Subcutaneous abdominal adipose tissue (tissue), 5 donors: Measurements from ENCODE around the gene SCARB1.
"Not testable (repeated sequence)": the region's sequence is repeated elsewhere in the genome, so short reads cannot be mapped to it uniquely, and the experiment has no call there.

ENCODE experiments used
- H3K27ac ChIP-seq: one replicate; pipeline ENCODE4 v1.7.0; 2013; ENCODE audit warnings: low read depth, mild to moderate bottlenecking, inconsistent platforms, low read length, moderate library complexity
- H3K27me3 ChIP-seq, 5 donors: one replicate each; pipeline ENCODE4 v1.7.0; 2013; ENCODE audit warnings: low read length in 5 of 5, inconsistent platforms in 1 of 5; ENCODE audit not compliant: control insufficient read depth in 5 of 5, insufficient read depth in 4 of 5
- H3K36me3 ChIP-seq, 5 donors: one replicate each; pipeline ENCODE4 v1.7.0; 2013; ENCODE audit warnings: low read length in 5 of 5; ENCODE audit not compliant: control insufficient read depth in 5 of 5, insufficient read depth in 5 of 5
- H3K4me1 ChIP-seq, 5 donors: one replicate each; pipeline ENCODE4 v1.7.0; 2013; ENCODE audit warnings: low read length in 5 of 5, mild to moderate bottlenecking in 3 of 5, moderate library complexity in 1 of 5; ENCODE audit not compliant: control insufficient read depth in 5 of 5, insufficient read depth in 5 of 5
- H3K4me3 ChIP-seq, 5 donors: one replicate each; pipeline ENCODE4 v1.7.0; 2013; ENCODE audit warnings: low read length in 5 of 5, low read depth in 1 of 5
- H3K9ac ChIP-seq, 5 donors: one replicate each; pipeline ENCODE4 v1.7.0; 2013; ENCODE audit warnings: low read length in 5 of 5, mild to moderate bottlenecking in 4 of 5, moderate library complexity in 3 of 5
- H3K9me3 ChIP-seq, 5 donors: one replicate each; pipeline ENCODE4 v1.7.0; 2013; ENCODE audit warnings: low read length in 5 of 5; ENCODE audit not compliant: control insufficient read depth in 5 of 5
- donor health status: healthy.
- donor health status: healthy.
- donor health status: healthy.
- donor health status: healthy.
- donor health status: healthy.

SCARB1 gene

GRCh38 chr12:124901003-124901402, 37.3 kb upstream of the SCARB1 start:
- peaks cover 3 to 28% (median 22%) of the 10 kb centered on the region in 5 donors for H3K4me1 ChIP-seq
- H3K9me3 ChIP-seq = no peaks in the 10 kb centered on the region
- no peaks in the 10 kb centered on the region for H3K36me3 ChIP-seq
- no peak overlapping the region for H3K27ac ChIP-seq
- H3K4me3 ChIP-seq = no peak overlapping the region
- no peak overlapping the region for H3K9ac ChIP-seq
- no peaks in the 10 kb centered on the region for H3K27me3 ChIP-seq

DNA sequence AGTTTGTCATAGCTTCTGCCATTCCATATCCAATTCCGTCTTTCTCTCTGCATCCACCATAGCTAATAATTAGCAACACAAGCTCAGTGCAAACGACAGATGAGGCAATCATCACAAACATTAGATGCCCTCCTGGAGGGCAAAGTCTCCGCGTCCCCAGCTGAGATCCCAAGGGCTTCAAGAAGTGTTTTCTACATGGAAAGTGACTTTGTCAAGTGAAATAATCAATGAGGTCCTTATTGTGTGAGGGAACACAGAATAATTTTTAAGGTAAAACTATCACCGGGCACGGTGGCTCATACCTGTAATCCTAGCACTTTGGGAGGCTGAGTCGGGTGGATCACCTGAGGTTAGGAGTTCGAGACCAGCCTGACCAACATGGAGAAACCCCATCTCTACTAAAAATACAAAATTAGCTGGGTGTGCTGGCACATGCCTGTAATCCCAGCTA, 36.7 kb upstream of the SCARB1 start:
- H3K4me1 ChIP-seq = peaks cover 3 to 27% (median 21%) of the 10 kb centered on the region in 5 donors
- not testable (repeated sequence) for H3K4me3 ChIP-seq, H3K27ac ChIP-seq, H3K36me3 ChIP-seq, H3K9ac ChIP-seq, H3K27me3 ChIP-seq, H3K9me3 ChIP-seq

DNA sequence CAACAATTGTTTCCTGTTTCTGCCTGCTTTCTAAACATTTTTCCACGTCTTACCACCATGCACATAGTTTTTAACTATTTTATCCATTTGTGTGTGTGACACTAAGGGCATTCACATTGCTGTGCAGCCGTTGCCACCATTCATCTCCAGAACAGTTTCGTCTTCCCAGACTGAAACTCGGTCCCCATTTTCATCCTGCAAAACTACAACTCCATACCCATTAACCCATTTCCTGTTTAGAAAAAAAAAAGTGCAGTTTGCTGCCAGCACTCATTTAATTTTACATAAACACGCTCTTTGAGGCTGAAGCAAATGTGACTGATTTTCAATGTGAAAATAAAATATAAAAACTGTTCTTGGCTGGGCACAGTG, 35.2 kb upstream of the SCARB1 start:
- peak overlapping the region in 2 of 5 donors; percentile 6 to 7 for H3K4me3 ChIP-seq
- H3K36me3 ChIP-seq = no peaks in the 10 kb centered on the region
- no peaks in the 10 kb centered on the region for H3K9me3 ChIP-seq
- no peaks in the 10 kb centered on the region for H3K27me3 ChIP-seq
- H3K9ac ChIP-seq = no peak overlapping the region
- H3K4me1 ChIP-seq = peaks cover 0 to 15% (median 9%) of the 10 kb centered on the region in 5 donors
- H3K27ac ChIP-seq = no peak overlapping the region

- no peaks in the 10 kb centered on the region for H3K36me3 ChIP-seq
- no peaks in the 10 kb centered on the region for H3K9me3 ChIP-seq
- peak overlapping the region in 1 of 5 donors; percentile 6 for H3K4me3 ChIP-seq
- no peak overlapping the region for H3K27ac ChIP-seq
- no peaks in the 10 kb centered on the region for H3K27me3 ChIP-seq
- no peak overlapping the region for H3K9ac ChIP-seq
- peaks cover 0 to 15% (median 9%) of the 10 kb centered on the region in 5 donors for H3K4me1 ChIP-seq
Measured at GRCh38 chr12:124898200-124898922, 34.7 kb upstream of the SCARB1 start.

- no peaks in the 10 kb centered on the region for H3K27me3 ChIP-seq
- no peaks in the 10 kb centered on the region for H3K9me3 ChIP-seq
- H3K4me3 ChIP-seq = no peak overlapping the region
- no peak overlapping the region for H3K9ac ChIP-seq
- H3K36me3 ChIP-seq = no peaks in the 10 kb centered on the region
- H3K27ac ChIP-seq = no peak overlapping the region
- H3K4me1 ChIP-seq = peaks cover 0 to 15% (median 9%) of the 10 kb centered on the region in 5 donors
Measured at GRCh38 chr12:124896461-124896860, 32.8 kb upstream of the SCARB1 start.

GRCh38 chr12:124893792-124894516, 30.3 kb upstream of the SCARB1 start:
- no peak overlapping the region for H3K4me3 ChIP-seq
- H3K4me1 ChIP-seq = peaks cover 0 to 10% (median 9%) of the 10 kb centered on the region in 5 donors
- H3K27ac ChIP-seq = no peak overlapping the region
- H3K9ac ChIP-seq = no peak overlapping the region
- H3K9me3 ChIP-seq = no peaks in the 10 kb centered on the region
- H3K27me3 ChIP-seq = no peaks in the 10 kb centered on the region
- no peaks in the 10 kb centered on the region for H3K36me3 ChIP-seq

- H3K4me3 ChIP-seq = no peak overlapping the region
- H3K9ac ChIP-seq = no peak overlapping the region
- no peaks in the 10 kb centered on the region for H3K36me3 ChIP-seq
- H3K9me3 ChIP-seq = no peaks in the 10 kb centered on the region
- H3K27ac ChIP-seq = no peak overlapping the region
- H3K27me3 ChIP-seq = no peaks in the 10 kb centered on the region
- peaks cover 0 to 14% (median 11%) of the 10 kb centered on the region in 5 donors for H3K4me1 ChIP-seq
Measured at GRCh38 chr12:124888260-124888659, 24.6 kb upstream of the SCARB1 start.

DNA sequence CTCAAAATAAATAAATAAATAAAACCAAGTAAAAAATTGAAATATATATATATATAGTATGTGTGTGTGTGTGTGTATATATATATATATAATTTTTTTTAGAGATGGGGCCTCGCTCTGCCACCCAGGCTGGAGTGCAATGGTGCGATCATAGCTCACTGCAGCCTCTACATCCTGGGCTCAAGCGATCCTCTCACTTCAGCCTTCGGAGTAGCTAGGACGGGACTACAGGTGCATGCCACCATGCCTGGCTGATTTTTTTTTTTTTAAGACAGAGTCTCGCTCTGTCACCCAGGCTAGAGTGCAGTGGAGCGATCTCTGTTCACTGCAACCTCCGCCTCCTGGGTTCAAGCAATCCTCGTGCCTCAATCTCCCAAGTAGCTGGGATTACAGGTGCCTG, 24.1 kb upstream of the SCARB1 start:
- H3K9ac ChIP-seq, H3K36me3 ChIP-seq, H3K9me3 ChIP-seq, H3K4me3 ChIP-seq, H3K27me3 ChIP-seq, H3K27ac ChIP-seq: not testable (repeated sequence)
- H3K4me1 ChIP-seq = peaks cover 0 to 14% (median 11%) of the 10 kb centered on the region in 5 donors

GRCh38 chr12:124884587-124885438, 21.1 kb upstream of the SCARB1 start:
- Histone ChIP-seq H3K36me3 (no peaks in the 10 kb centered on the region), H3K4me1 (peaks cover 0 to 19% (median 14%) of the 10 kb centered on the region in 5 donors), H3K4me3 (no peak overlapping the region), H3K9ac (peak overlapping the region in 1 of 5 donors; percentile 8), H3K27me3 (no peaks in the 10 kb centered on the region), H3K27ac (no peak overlapping the region), H3K9me3 (no peaks in the 10 kb centered on the region)
